GM21529 (cell line): ENCODE measurements around the gene SNRPA.
"Not testable (repeated sequence)": the region's sequence is repeated elsewhere in the genome, so short reads cannot be mapped to it uniquely, and the experiment has no call there.

ENCODE experiments used
- ATAC-seq: cut with Tn5 transposase; IDR thresholded peaks from one replicate; pipeline ENCODE4 v1.9.1; 2021; ENCODE audit not compliant: unreplicated experiment

Gene SNRPA

DNA sequence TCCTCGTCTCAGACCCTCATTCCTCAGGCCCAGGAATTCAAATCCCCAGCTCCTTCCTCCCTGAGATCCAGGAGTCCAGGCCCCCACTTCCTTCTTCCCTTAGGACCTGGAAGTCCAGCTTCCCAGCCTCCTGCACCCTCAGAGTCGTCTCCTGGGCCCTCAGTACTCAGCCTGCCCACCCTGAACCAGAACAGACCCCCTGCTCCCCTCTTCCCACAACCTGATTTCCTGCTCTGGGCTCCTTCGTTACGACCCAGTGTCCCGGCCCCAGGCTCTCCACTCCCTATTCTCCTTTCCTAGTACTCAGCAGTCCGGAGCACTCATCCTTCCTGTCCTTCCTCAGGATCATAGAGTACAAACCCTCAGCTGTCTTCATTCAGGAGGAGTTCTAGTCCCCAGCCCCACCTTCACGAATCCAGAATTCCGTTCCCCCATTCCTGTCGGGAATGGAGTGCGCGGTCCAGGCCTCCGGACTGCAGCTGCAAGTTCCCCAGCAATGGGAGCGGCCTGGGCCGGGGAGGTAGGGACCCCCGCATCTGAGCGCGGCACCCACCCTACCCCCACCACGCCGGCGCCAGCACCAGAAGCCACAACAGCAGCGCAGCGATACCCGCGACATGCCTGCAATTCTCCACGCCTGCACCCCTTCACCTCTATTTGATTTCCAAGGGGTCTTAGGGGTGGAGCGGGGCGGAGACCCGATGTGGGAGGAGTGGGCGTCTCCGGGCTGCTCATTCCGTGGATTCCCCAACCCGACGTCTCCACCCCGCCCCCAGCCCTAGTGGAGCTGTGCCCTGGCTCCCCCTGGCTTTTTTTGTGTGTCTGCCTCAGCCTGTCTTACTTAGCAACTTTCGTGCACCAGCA is 60.7 kb downstream of the SNRPA start:
- no peak for ATAC-seq

DNA sequence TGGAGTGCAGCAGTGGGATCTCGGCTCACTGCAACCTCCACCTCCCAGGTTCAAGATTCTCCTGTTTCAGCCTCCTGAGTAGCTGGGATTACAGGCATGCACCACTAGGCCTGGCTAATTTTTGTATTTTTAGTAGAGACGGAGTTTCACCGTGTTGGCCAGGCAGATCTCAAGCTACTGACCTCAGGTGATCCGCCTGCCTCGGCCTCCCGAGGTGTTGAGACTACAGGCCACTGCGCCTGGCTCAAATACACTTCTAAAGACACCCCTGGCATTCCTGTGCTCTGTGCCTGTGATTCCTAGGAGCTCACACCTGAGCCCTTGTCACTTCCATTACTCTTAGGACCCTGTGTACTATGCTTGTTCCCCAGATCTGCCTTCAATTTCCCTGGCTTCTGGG is 61.6 kb downstream of the SNRPA start:
- ATAC-seq = not testable (repeated sequence)

DNA sequence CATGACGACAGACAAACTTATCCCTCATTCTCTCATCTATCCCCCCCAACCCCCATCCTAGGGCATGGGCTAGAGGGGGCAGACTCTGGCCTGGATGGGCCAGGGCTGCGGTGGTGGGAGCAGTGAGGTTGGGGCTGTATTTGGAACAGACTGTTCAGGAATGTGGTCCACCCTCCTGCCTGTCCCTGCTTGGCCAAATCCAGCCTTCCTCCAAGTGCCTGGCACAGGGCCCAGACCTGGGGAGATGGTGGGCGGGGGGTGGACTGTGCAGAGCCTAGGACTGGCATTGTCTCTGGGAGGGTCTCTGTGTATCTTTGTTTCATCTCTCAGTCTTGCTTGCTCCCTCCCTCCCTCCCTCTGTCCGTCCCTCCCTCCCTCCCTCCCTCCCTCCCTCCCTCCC is 62.2 kb downstream of the SNRPA start:
- ATAC-seq = no peak
